Skin of body (tissue), 3 donors: ENCODE results near the gene KRT3. TPM values are rescaled to one million over a fixed set of nuclear protein-coding genes. Genes with fewer than 3 reads are reported as not detected.

Experiments
- DNase-seq: peaks from one replicate; lab custom pipeline; 2025; lab: John Stamatoyannopoulos, UW
- small RNA-seq: library from RNA; depleted of rRNA; stranded (forward); fragments of <200 nt; gene quantifications from one replicate; pipeline ENCODE3, GENCODE V24; 2014; ENCODE audit warnings: low replicate concordance
- total RNA-seq: library from RNA; depleted of rRNA; stranded (reverse); fragments of >200 nt; gene quantifications from one replicate; pipeline ENCODE4 v1.2.3, GENCODE V29; 2014

Gene KRT3
- total RNA-seq, 1 donor from 2014 or later: 0.10 TPM

GRCh38 chr12:52740584-52740983, 55.3 kb downstream of the KRT3 start:
- DNase-seq: no peak

- DNase-seq: no peak
These were observed 56.0 kb downstream of the KRT3 start for GRCh38 chr12:52739963-52740362.

Small RNA genes lying within 50 kb of the gene (small RNA-seq; reads per million reads assigned to genes)
- gene AC107016.2: not detected

Other genes with a start within 250 kb of the KRT3 start
- gene KRT71, start 243.0 kb downstream of the KRT3 start, total RNA-seq: 454 TPM
- gene KRT74, start 222.3 kb downstream of the KRT3 start, total RNA-seq: 133 TPM
- gene KRT72, start 194.7 kb downstream of the KRT3 start, total RNA-seq: 12.0 TPM
- gene KRT73, start 177.6 kb downstream of the KRT3 start, total RNA-seq: 22.2 TPM
- gene KRT2, start 143.9 kb downstream of the KRT3 start, total RNA-seq: 12.1 TPM
- 791 TPM for gene KRT1, start 115.7 kb downstream of the KRT3 start, total RNA-seq
- 110 TPM for gene KRT77, start 92.6 kb downstream of the KRT3 start, total RNA-seq
- gene KRT76, start 18.8 kb downstream of the KRT3 start, total RNA-seq: not detected
- gene KRT4, start 18.0 kb upstream of the KRT3 start, total RNA-seq: 0.99 TPM
- 68.7 TPM for gene KRT79, start 38.2 kb upstream of the KRT3 start, total RNA-seq
- 13.7 TPM for gene KRT78, start 52.9 kb upstream of the KRT3 start, total RNA-seq
- gene KRT8, start 109.0 kb upstream of the KRT3 start, total RNA-seq: 16.2 TPM
- gene KRT18, start 153.0 kb upstream of the KRT3 start, total RNA-seq: 28.6 TPM
- 677 TPM for gene EIF4B, start 210.3 kb upstream of the KRT3 start, total RNA-seq